Measurements from ENCODE around the gene SLC12A7. TPM values are rescaled to one million over a fixed set of nuclear protein-coding genes. Genes with fewer than 3 reads are reported as not detected.
A peak's percentile ranks its signal among the peaks of the same experiment; 100 is the strongest.

The SLC12A7 gene
- total and polyA plus RNA-seq, 9 of the 15 experiments (the other 6 are each of a cell fraction or from before 2014, with no cell fraction given), result 0.01 to 3.1 (median 0.56) TPM

GRCh38 chr5:1004461-1005248 lies 107.2 kb downstream of the SLC12A7 start (continued):
- TF ChIP-seq ATF1 (CRISPR knock-in tag; IDR thresholded peaks at IDR 0.05) (no peak), ATF1 (tag; IDR thresholded peaks at IDR 0.05) (peak; percentile 34; the same call in 1 of the 2 replicates), USF1 (CRISPR knock-in tag; IDR thresholded peaks at IDR 0.05) (no peak), ATF7 (IDR thresholded peaks at IDR 0.05) (peak; percentile 64), NRF1 (conservative IDR thresholded peaks at IDR 0.05 in 1 of 2, IDR thresholded peaks at IDR 0.05 in 1 of 2) (peak; percentile 28 to 36), BMI1 (IDR thresholded peaks at IDR 0.05; ENCODE audit: low read length) (no peak), SMC3 (conservative IDR thresholded peaks at IDR 0.05; ENCODE audit: insufficient read depth, low read depth, low read length) (0 out of 2 replicates have a peak, but pooled peaks have one; percentile 29), SMARCA5 (IDR thresholded peaks at IDR 0.05) (no peak), MYC (IDR thresholded peaks at IDR 0.05; ENCODE audit: low read depth, low read length) (peak; percentile 3), MYC (CRISPR knock-in tag; IDR thresholded peaks at IDR 0.05; ENCODE audit: borderline replicate concordance, low read depth) (no peak), ZNF431 (CRISPR knock-in tag; IDR thresholded peaks at IDR 0.05) (no peak), ZNF354B (CRISPR knock-in tag; IDR thresholded peaks at IDR 0.05) (no peak), TEAD1 (CRISPR knock-in tag; IDR thresholded peaks at IDR 0.05) (0 out of 4 replicates have a peak, but pooled peaks of 1 of the 2 experiments have one; percentile 47), ZFX (CRISPR knock-in tag; IDR thresholded peaks at IDR 0.05) (peak; percentile 38), ZBTB5 (IDR thresholded peaks at IDR 0.05) (no peak), SAFB (IDR thresholded peaks at IDR 0.05; ENCODE audit: borderline replicate concordance, low read depth, low read length) (peak; percentile 94), CBFA2T2 (conservative IDR thresholded peaks at IDR 0.05) (no peak), RAD21 (CRISPR knock-in tag; conservative IDR thresholded peaks at IDR 0.05 in 1 of 2, IDR thresholded peaks at IDR 0.05 in 1 of 2) (peak; percentile 21 to 50; a peak in 2 of 4 replicates), RB1 (IDR thresholded peaks at IDR 0.05; ENCODE audit: low read depth) (0 out of 2 replicates have a peak, but pooled peaks have one; percentile 49), NONO (IDR thresholded peaks at IDR 0.05; ENCODE audit: low read depth in 2 of 2, low read length in 1 of 2) (peak in 1 of 2 experiments; percentile 43; a peak in 1 of 4 replicates), ID3 (CRISPR knock-in tag; IDR thresholded peaks at IDR 0.05) (no peak), ID3 (tag; IDR thresholded peaks at IDR 0.05) (peak; percentile 29; the same call in 1 of the 2 replicates), MAZ (CRISPR knock-in tag; conservative IDR thresholded peaks at IDR 0.05 in 1 of 2, IDR thresholded peaks at IDR 0.05 in 1 of 2) (peak; percentile 91 to 92), GATA2 (CRISPR knock-in tag; IDR thresholded peaks at IDR 0.05) (peak; percentile 54; the same call in 1 of the 2 replicates)
- TF ChIP-seq, protein P1, sequence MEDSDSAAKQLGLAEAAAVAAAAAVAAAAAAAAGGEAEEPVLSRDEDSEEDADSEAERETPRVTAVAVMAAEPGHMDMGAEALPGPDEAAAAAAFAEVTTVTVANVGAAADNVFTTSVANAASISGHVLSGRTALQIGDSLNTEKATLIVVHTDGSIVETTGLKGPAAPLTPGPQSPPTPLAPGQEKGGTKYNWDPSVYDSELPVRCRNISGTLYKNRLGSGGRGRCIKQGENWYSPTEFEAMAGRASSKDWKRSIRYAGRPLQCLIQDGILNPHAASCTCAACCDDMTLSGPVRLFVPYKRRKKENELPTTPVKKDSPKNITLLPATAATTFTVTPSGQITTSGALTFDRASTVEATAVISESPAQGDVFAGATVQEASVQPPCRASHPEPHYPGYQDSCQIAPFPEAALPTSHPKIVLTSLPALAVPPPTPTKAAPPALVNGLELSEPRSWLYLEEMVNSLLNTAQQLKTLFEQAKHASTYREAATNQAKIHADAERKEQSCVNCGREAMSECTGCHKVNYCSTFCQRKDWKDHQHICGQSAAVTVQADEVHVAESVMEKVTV (CRISPR knock-in tag; IDR thresholded peaks at IDR 0.05), result no peak

All from K562 (cell line).